ENCODE data around the gene FNDC3B. TPM values are rescaled to one million over a fixed set of nuclear protein-coding genes. Genes with fewer than 3 reads are reported as not detected.

The FNDC3B gene
- total and polyA plus RNA-seq, 2 donors: 11.0 to 11.9 TPM

DNA sequence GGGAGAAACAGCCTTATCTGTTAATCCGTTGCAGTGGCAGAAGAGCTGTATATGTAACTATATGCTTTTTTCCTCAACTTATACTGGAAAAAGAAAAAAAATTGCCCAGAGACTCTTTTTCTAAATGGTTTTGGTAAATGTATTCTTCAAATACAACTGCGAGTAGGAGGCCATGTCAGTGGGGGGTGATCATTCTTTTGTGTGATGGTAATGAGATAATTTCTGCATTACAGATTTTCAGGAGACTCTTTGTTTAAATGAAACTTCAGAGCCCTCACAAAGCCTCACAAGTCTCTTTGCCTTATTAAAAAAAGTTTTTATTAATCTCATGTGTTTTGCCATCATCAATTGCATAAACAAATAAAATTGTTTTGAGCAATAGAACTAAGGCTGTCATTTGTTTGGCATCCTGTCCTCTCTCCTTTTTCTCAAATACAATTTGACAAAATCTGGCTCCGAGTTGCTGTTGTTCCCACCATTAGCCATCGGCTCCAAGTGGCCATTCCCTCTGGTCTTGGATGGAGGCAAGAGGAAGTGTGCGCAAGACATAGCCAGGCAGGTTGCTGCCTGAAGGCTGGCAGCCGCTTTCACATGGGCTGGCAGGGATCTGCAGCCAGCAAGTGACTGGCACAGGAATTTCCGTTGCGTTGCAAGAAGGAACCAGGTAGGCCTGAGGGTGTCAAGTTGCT lies 116.7 kb downstream of the FNDC3B start:
- H3K4me1 ChIP-seq (ENCODE audit: control insufficient read depth in 2 of 2, insufficient read depth in 2 of 2, low read length in 2 of 2): peaks cover 6 to 14% of the 10 kb centered on the region in 2 donors
- no peak overlapping the region for H3K4me3 ChIP-seq (ENCODE audit: low read length in 2 of 2)
- H3K27me3 ChIP-seq (ENCODE audit: control insufficient read depth in 2 of 2, insufficient read depth in 1 of 2, low read length in 1 of 2): no peaks in the 10 kb centered on the region
- H3K36me3 ChIP-seq (ENCODE audit: control insufficient read depth in 2 of 2, insufficient read depth in 2 of 2, low read length in 1 of 2): no peaks in the 10 kb centered on the region
- no peak for DNase-seq (ENCODE audit: low read depth in 6 of 9, low spot score in 9 of 9)
- no peak overlapping the region for H3K27ac ChIP-seq (ENCODE audit: low read depth in 1 of 2, low read length in 1 of 2)
- 95% methylated on average over 8 of the region's 8 CpGs for WGBS
- H3K9me3 ChIP-seq (ENCODE audit: control insufficient read depth in 2 of 2, insufficient read depth in 1 of 2, low read length in 1 of 2): no peaks in the 10 kb centered on the region

DNA sequence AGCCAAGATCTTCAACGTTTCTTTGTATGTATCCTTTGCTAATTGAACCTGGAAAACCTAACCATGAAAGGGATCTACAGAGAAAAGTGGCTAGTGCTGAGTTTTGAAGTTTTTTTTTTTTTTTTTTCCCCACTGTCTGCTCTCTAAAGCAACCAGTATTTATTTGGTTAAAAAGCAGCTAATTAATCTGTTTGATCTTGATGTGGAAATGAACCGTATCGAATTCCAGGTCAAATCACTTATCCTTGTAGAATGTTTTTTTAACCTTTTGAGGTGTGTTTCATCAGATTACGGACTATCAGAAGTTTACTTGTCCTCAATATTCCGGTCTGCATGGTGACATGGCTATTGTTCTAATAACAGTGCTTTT lies 117.2 kb downstream of the FNDC3B start:
- DNase-seq (ENCODE audit: low read depth in 6 of 9, low spot score in 9 of 9): no peak
- peaks cover 6 to 14% of the 10 kb centered on the region in 2 donors for H3K4me1 ChIP-seq (ENCODE audit: control insufficient read depth in 2 of 2, insufficient read depth in 2 of 2, low read length in 2 of 2)
- H3K9me3 ChIP-seq (ENCODE audit: control insufficient read depth in 2 of 2, insufficient read depth in 1 of 2, low read length in 1 of 2): no peaks in the 10 kb centered on the region
- WGBS: 91% methylated on average over 5 of the region's 5 CpGs
- no peak overlapping the region for H3K27ac ChIP-seq (ENCODE audit: low read depth in 1 of 2, low read length in 1 of 2)
- no peaks in the 10 kb centered on the region for H3K27me3 ChIP-seq (ENCODE audit: control insufficient read depth in 2 of 2, insufficient read depth in 1 of 2, low read length in 1 of 2)
- H3K36me3 ChIP-seq (ENCODE audit: control insufficient read depth in 2 of 2, insufficient read depth in 2 of 2, low read length in 1 of 2): no peaks in the 10 kb centered on the region
- no peak overlapping the region for H3K4me3 ChIP-seq (ENCODE audit: low read length in 2 of 2)

DNA sequence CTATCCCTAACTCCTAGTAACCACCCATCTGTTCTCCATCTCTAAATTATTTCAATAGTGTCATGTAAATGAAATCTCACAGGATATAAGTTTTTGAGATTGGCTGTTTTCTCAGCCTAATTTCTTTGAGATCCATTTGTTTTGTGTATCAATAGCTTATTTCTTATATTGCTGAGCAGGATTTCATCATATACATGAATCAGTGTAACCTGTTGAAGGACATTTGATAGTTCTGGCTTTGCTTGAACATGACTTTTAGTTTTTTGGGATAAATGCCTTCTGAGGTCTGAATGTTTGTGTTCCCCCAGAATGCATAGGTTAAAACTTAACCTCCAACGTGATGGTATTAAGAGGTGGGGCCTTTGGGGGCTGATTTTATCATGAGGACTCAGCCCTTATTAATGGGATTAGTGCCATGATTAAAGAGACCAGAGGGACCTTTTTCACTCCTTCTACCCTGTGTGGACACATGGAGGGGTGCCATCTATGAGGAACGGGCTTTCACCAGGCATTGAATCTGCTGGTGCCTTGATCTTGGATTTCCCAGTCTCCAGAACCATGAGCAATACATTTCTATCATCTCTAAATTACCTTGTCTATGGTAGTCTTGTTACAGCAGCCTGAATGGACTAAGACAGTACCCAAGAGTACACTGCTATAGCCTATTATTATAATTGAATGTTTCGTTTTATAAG lies 118.3 kb downstream of the FNDC3B start:
- Histone ChIP-seq H3K36me3 (ENCODE audit: control insufficient read depth in 2 of 2, insufficient read depth in 2 of 2, low read length in 1 of 2) (no peaks in the 10 kb centered on the region), H3K27ac (ENCODE audit: low read depth in 1 of 2, low read length in 1 of 2) (no peak overlapping the region), H3K4me1 (ENCODE audit: control insufficient read depth in 2 of 2, insufficient read depth in 2 of 2, low read length in 2 of 2) (peaks cover 6 to 14% of the 10 kb centered on the region in 2 donors), H3K9me3 (ENCODE audit: control insufficient read depth in 2 of 2, insufficient read depth in 1 of 2, low read length in 1 of 2) (no peaks in the 10 kb centered on the region), H3K27me3 (ENCODE audit: control insufficient read depth in 2 of 2, insufficient read depth in 1 of 2, low read length in 1 of 2) (no peaks in the 10 kb centered on the region), H3K4me3 (ENCODE audit: low read length in 2 of 2) (no peak overlapping the region)
- no peak for DNase-seq (ENCODE audit: low read depth in 6 of 9, low spot score in 9 of 9)
- 96% methylated on average over 3 of the region's 3 CpGs for WGBS

DNA sequence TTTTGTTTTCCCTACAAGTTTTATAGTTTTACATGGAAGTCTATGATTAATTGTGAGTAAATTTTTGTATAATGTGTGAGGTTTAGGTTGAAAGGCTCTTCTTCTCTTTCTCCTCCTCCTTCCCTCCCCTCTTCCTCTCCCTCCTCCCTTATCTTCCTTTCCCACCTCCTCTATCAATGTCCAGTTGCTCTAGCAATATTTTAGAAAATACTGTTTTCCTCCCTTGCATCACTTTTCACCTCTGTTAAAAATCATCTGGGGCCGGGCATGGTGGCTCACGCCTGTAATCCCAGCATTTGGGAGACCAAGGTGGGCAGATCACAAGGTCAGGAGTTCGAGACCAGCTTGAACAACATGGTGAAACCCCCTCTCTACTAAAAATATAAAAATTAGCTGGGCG lies 119.4 kb downstream of the FNDC3B start:
- H3K9me3 ChIP-seq (ENCODE audit: control insufficient read depth in 2 of 2, insufficient read depth in 1 of 2, low read length in 1 of 2): no peaks in the 10 kb centered on the region
- DNase-seq (ENCODE audit: low read depth in 6 of 9, low spot score in 9 of 9): no peak
- H3K4me3 ChIP-seq (ENCODE audit: low read length in 2 of 2): no peak overlapping the region
- H3K27ac ChIP-seq (ENCODE audit: low read depth in 1 of 2, low read length in 1 of 2): no peak overlapping the region
- WGBS: 97% methylated on average over 4 of the region's 4 CpGs
- H3K36me3 ChIP-seq (ENCODE audit: control insufficient read depth in 2 of 2, insufficient read depth in 2 of 2, low read length in 1 of 2): no peaks in the 10 kb centered on the region
- H3K4me1 ChIP-seq (ENCODE audit: control insufficient read depth in 2 of 2, insufficient read depth in 2 of 2, low read length in 2 of 2): peaks cover 3 to 4% of the 10 kb centered on the region in 2 donors
- H3K27me3 ChIP-seq (ENCODE audit: control insufficient read depth in 2 of 2, insufficient read depth in 1 of 2, low read length in 1 of 2): no peaks in the 10 kb centered on the region

DNA sequence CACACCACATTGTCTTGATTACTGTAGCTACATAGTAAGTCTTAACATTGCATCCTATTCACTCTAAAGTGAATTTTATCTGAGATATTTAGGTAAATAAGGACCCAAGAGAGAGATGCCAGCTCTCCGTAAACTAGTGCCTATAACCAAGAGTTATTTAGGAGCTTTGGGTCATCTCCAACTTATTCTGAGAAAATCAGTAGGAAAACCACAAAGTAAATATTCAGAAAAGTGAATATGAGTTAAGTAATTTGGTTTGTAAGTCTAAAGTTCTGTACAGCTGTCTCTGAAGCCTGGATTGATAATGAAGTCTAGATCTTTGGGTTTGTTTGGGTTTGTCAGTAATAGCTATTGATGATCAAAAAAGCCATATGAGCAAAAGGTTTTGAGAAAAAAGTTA lies 120.0 kb downstream of the FNDC3B start:
- no peak overlapping the region for H3K4me3 ChIP-seq (ENCODE audit: low read length in 2 of 2)
- peaks cover 3% of the 10 kb centered on the region in 2 donors for H3K4me1 ChIP-seq (ENCODE audit: control insufficient read depth in 2 of 2, insufficient read depth in 2 of 2, low read length in 2 of 2)
- no peaks in the 10 kb centered on the region for H3K9me3 ChIP-seq (ENCODE audit: control insufficient read depth in 2 of 2, insufficient read depth in 1 of 2, low read length in 1 of 2)
- H3K27me3 ChIP-seq (ENCODE audit: control insufficient read depth in 2 of 2, insufficient read depth in 1 of 2, low read length in 1 of 2): no peaks in the 10 kb centered on the region
- WGBS: 99% methylated on average over 1 of the region's 1 CpG
- H3K27ac ChIP-seq (ENCODE audit: low read depth in 1 of 2, low read length in 1 of 2): no peak overlapping the region
- no peaks in the 10 kb centered on the region for H3K36me3 ChIP-seq (ENCODE audit: control insufficient read depth in 2 of 2, insufficient read depth in 2 of 2, low read length in 1 of 2)
- no peak for DNase-seq (ENCODE audit: low read depth in 6 of 9, low spot score in 9 of 9)

DNA sequence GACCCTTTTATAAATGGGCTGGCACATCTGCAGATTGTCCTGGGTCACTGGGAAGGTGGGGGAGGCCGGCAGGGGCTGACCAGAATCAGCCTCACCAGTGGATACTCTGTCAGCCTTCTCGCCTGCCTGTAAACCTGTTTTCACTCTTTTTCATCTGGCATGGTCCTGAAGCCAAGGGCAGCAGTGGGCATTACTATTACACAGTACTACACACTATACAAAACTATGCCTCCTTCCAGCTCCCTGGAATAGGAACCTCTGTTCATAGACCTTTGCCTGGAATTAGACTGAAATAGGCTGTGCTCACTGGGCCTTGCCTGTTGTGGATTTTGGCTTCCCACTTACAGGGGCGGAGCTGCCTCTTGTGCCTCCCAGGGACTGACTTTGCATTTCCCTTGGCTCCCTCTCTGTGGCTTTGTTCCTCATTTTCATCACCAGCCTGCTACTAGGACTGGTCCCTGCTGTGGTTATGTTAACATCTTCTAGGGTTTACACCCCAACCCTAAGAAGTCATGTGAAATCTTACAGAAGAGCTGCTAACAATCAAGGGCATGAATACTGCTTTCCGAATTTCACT lies 120.7 kb downstream of the FNDC3B start:
- Histone ChIP-seq H3K36me3 (ENCODE audit: control insufficient read depth in 2 of 2, insufficient read depth in 2 of 2, low read length in 1 of 2) (no peaks in the 10 kb centered on the region), H3K4me1 (ENCODE audit: control insufficient read depth in 2 of 2, insufficient read depth in 2 of 2, low read length in 2 of 2) (no peaks in the 10 kb centered on the region), H3K27me3 (ENCODE audit: control insufficient read depth in 2 of 2, insufficient read depth in 1 of 2, low read length in 1 of 2) (no peaks in the 10 kb centered on the region), H3K27ac (ENCODE audit: low read depth in 1 of 2, low read length in 1 of 2) (no peak overlapping the region), H3K9me3 (ENCODE audit: control insufficient read depth in 2 of 2, insufficient read depth in 1 of 2, low read length in 1 of 2) (no peaks in the 10 kb centered on the region), H3K4me3 (ENCODE audit: low read length in 2 of 2) (no peak overlapping the region)
- no peak for DNase-seq (ENCODE audit: low read depth in 6 of 9, low spot score in 9 of 9)
- WGBS: 64% methylated on average over 4 of the region's 4 CpGs

DNA sequence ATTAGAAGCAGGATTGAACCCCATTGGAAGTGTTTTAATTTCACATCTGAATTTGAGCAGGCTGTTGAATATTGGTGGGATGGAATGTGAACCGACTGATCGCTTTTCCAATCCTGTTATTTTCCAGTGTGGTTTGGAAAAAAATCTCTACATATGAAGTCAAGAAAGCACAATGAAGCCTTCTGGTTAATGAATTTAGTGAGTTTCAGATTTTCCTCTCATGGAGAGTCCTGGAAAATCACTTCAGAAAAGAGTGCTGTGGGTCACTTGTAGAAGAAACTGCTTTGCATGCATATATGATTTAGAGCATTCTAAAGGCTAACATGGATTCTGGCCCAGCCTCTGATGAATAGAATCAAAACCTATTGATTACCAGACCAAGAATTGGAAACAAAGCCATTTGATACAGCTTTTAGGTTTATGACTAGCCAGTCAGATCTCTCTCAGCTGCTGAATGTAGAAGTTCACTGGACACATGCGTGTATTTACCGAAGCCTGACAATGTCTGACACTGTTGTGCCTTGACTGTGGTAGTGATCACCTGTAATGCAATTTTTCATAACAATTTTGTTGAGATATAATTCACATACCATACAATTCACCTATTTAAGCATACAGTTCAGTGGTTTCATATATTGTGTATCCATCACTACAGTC lies 121.9 kb downstream of the FNDC3B start:
- DNase-seq (ENCODE audit: low read depth in 6 of 9, low spot score in 9 of 9): no peak
- Histone ChIP-seq H3K27ac (ENCODE audit: low read depth in 1 of 2, low read length in 1 of 2) (no peak overlapping the region), H3K27me3 (ENCODE audit: control insufficient read depth in 2 of 2, insufficient read depth in 1 of 2, low read length in 1 of 2) (no peaks in the 10 kb centered on the region), H3K9me3 (ENCODE audit: control insufficient read depth in 2 of 2, insufficient read depth in 1 of 2, low read length in 1 of 2) (no peaks in the 10 kb centered on the region), H3K4me1 (ENCODE audit: control insufficient read depth in 2 of 2, insufficient read depth in 2 of 2, low read length in 2 of 2) (no peaks in the 10 kb centered on the region), H3K4me3 (ENCODE audit: low read length in 2 of 2) (no peak overlapping the region), H3K36me3 (ENCODE audit: control insufficient read depth in 2 of 2, insufficient read depth in 2 of 2, low read length in 1 of 2) (no peaks in the 10 kb centered on the region)
- WGBS: 99% methylated on average over 4 of the region's 4 CpGs

DNA sequence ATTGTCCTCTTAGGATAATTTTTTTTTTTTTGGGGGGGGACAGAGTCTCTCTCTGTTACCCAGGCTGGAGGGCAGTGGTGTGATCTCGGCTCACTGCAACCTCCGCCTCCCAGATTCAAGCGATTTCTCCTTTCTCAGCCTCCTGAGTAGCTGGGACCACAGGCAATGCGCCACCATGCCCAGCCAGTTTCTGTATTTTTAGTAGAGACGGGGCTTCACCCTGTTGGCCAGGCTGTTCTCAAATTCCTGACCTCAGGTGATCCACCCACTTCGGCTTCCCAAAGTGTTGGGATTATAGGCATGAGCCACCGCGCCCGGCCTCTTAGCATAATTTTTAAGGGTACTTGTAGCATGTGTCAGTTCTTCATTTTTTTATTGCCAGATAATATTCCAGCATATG lies 122.6 kb downstream of the FNDC3B start:
- DNase-seq (ENCODE audit: low read depth in 6 of 9, low spot score in 9 of 9): no peak
- Histone ChIP-seq H3K27ac (ENCODE audit: low read depth in 1 of 2, low read length in 1 of 2) (no peak overlapping the region), H3K27me3 (ENCODE audit: control insufficient read depth in 2 of 2, insufficient read depth in 1 of 2, low read length in 1 of 2) (no peaks in the 10 kb centered on the region), H3K36me3 (ENCODE audit: control insufficient read depth in 2 of 2, insufficient read depth in 2 of 2, low read length in 1 of 2) (no peaks in the 10 kb centered on the region), H3K4me3 (ENCODE audit: low read length in 2 of 2) (no peak overlapping the region), H3K9me3 (ENCODE audit: control insufficient read depth in 2 of 2, insufficient read depth in 1 of 2, low read length in 1 of 2) (no peaks in the 10 kb centered on the region), H3K4me1 (ENCODE audit: control insufficient read depth in 2 of 2, insufficient read depth in 2 of 2, low read length in 2 of 2) (no peaks in the 10 kb centered on the region)
- over 99% methylated on average over 9 of the region's 9 CpGs for WGBS

DNA sequence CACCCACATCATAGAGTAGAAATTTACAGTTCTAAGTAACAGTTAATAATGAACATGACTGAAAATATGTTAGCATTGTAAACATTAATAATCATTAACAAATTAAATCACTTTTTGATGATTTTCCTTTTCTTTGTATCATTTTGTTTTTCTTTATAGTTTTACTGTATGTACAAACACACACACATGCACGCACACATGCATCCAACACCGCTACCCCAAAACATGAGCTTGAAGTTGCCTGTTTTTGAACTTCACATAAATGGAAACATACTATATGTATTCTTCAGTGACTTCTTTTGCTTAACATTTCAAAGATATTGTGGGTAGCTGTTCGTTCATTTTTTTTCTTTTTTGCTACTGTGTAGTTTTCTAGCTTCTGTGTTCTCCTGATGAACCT lies 123.9 kb downstream of the FNDC3B start:
- no peaks in the 10 kb centered on the region for H3K27me3 ChIP-seq (ENCODE audit: control insufficient read depth in 2 of 2, insufficient read depth in 1 of 2, low read length in 1 of 2)
- DNase-seq (ENCODE audit: low read depth in 6 of 9, low spot score in 9 of 9): no peak
- no peaks in the 10 kb centered on the region for H3K4me1 ChIP-seq (ENCODE audit: control insufficient read depth in 2 of 2, insufficient read depth in 2 of 2, low read length in 2 of 2)
- 94% methylated on average over 3 of the region's 3 CpGs for WGBS
- no peaks in the 10 kb centered on the region for H3K9me3 ChIP-seq (ENCODE audit: control insufficient read depth in 2 of 2, insufficient read depth in 1 of 2, low read length in 1 of 2)
- H3K27ac ChIP-seq (ENCODE audit: low read depth in 1 of 2, low read length in 1 of 2): no peak overlapping the region
- no peaks in the 10 kb centered on the region for H3K36me3 ChIP-seq (ENCODE audit: control insufficient read depth in 2 of 2, insufficient read depth in 2 of 2, low read length in 1 of 2)
- H3K4me3 ChIP-seq (ENCODE audit: low read length in 2 of 2): no peak overlapping the region

Measured in thymus (tissue), 11 donors.